HG02943 (cell line): Measurements from ENCODE around the gene MPDU1.
"Not testable (repeated sequence)": the region's sequence is repeated elsewhere in the genome, so short reads cannot be mapped to it uniquely, and the experiment has no call there.

Experiments used
- ATAC-seq: cut with Tn5 transposase; IDR thresholded peaks from one replicate; pipeline ENCODE4 v1.9.1; 2021; ENCODE audit warnings: mild to moderate bottlenecking, low read depth, moderate library complexity; ENCODE audit not compliant: unreplicated experiment

MPDU1 gene

DNA sequence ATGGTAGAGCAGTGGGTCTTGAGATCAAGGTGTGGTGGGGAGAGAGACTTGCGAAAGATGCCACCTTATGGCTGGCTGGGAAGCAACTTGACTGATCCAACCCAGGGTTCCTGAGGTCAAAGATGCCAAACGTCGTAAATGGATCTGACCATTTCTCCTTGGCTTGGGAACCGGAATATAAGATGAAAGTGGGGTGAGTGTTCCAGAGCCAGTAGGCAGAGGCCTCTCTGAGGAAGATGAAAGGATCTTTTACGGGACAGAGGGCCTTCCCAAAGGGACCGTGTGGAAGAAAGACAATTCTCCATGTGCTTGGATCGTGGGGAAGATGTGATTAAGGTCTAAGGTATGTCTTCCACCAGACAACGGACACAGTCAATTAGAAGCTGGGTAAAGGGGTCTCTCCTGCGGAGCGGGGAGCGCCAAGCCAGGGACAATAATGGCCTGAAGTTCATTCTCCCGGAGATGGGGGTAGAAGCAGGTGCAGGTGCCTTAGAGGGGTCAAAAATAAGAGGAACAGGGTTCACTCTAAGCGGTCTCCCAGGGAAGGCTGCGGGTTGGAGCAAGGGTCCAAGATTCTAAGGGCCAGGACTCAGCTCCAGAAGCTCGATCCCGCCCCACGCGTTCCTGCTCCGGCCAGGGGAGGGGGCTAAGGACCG, 30.2 kb downstream of the MPDU1 start:
- peak; percentile 13 for ATAC-seq

GRCh38 chr17:7614425-7615264, 31.0 kb downstream of the MPDU1 start, which contains the start of gene FXR2:
TSS of gene FXR2 (minus strand) at chr17:7614897. CDS start at chr17:7614532, 365 bp downstream.
- ATAC-seq, result peak; percentile 77

DNA sequence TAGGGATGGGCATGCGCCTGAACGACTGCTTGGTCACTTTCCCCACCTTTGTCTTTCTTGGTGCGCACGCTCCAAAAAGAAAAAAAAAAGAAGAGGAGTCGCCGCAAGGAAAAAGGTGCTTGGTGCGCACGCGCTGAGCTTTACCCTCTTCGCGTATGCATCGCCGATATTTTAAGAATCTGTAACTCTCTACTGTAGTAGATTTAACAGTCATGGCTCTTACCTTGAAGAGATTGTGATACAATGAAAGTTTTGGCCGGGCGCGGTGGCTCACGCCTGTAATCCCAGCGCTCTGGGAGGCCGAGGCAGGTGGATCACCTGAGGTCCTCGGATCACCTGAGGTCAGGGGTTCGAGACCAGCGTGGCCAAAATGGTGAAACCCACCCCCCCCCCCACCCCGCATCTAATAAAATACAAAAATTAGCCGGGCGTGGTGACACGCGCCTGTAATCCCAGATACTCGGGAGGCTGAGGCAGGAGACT, 31.7 kb downstream of the MPDU1 start:
- no peak for ATAC-seq

- no peak for ATAC-seq
These were observed 35.0 kb downstream of the MPDU1 start for GRCh38 chr17:7618608-7619007.

DNA sequence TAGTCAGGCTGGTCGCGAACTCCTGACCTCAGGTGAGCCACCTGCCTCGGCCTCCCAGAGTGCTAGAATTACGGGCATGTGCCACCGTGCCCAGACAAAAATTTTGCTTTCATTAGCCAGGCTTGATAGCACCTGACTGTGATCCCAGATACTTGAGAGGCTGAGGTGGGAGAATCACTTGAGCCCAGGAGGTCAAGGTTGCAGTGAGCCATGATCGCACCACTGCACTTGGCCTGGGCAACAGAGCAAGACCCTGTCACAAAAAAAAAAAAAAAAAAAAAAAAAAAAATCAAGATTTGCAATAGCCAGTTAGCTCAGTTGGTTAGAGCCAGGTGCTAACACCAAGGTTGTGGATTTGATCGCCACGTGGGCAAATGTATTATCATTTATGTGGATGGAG, 37.2 kb downstream of the MPDU1 start:
- no peak for ATAC-seq

DNA sequence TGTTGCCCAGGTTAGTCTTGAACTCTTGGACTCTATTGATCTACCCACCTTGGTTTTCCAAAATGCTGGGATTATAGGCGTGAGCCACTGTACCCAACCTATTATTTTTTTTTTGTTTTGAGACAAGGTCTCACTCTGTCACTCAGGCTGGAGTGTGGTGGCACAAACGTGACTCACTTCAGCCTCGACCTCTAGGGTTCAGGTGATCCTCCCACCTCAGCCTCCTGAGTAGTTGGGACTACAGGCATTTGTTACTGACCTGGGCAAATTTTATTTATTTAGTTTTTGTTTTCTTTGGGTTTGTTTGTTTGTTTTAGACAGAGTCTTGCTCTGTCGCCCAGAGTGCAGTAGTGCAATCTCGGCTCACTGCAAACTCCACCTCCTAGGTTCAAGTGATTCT, 40.0 kb downstream of the MPDU1 start:
- no peak for ATAC-seq

DNA sequence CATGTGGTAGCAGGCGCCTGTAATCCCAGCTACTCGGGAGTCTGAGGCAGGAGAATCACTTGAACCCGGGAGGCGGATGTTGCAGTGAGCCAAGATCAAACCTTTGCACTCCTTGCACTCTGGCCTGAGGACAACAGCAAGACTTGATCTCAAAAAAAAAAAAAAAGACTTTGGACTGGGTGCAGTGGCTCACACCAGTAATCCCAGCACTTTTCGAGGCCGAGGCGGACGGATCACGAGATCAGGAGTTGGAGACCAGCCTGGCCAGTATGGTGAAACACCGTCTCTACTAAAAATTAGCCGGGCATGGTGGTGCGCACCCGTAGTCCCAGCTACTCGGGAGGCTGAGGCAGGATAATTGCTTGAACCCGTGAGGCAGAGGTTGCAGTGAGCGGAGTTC, 42.1 kb downstream of the MPDU1 start:
- ATAC-seq, result not testable (repeated sequence)

DNA sequence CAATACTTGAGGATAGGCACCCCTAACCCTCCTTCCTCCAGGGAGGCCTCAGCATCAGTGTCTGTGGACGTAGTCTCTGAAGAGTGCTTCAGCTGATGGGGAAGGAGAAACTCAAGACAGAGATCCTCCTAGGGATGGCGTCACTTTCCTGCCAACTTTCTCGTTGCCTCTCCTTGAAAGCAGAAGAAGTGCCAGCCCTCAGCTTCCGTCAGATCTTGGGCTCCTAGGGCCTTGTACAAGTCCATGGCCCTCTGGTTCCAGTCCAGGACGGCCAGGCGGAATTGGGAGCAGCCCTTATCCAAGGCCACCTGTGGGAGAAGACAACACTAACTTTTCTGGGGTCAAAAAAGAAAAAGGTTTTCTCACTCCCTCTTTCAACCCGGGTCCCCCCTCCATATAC, 42.7 kb downstream of the MPDU1 start:
- ATAC-seq, result no peak

DNA sequence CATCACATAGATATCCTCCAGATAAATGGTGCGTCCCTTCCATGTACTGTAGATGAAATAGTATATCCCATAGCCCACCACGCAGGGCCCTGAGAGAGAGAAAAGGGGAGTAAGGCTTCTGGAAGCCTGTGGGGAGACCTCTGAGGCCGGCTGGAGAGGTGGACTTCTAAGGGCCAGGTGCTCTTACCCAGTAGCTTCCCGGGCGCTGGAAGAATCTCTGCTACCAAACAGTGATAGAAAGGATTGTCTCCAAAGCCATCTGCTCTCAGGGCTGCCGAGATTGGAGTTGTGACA, 43.3 kb downstream of the MPDU1 start:
- no peak for ATAC-seq

DNA sequence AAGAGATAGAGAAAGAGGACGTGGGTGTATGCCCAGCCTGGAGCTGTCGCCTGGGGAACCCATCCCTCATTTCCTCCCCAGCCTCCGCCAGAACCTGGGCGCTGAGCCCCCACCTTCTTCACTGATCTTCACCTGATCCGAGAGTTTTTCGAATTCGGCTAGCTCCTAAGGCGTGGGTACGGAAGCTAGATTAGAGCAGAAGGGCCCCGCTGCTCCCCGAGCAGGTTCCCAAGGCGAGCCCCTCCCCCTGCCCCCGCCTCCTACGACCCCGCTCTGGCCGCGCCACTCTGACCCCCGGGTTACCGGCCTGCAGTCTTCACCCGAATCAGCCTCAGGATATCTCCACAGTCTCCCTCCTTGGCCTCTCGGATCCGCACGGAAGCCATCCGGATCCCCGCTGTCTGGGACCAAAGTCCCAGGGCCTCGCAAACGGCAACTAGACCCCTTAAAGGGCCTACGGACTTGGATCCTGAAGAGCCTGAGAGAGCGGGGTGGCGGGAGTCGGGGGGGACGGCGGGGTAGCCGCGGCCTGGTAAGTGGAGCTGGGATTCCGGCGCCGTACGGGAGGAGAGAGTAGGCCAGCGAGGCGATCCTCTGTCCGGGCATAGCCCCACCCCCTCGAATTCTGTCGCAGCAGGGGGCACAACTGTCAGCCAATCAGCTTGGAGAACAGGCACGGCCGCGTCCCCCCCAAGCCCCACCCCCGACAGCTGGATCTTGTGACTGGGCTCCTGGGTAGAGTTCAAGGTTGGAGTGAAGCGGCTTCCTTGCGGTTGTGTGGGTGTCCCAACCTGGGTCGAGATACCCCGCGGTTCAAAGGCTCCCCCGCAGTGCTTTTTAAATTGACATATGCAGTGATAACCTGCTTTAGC, 43.8 kb downstream of the MPDU1 start, which contains the start of gene SAT2:
Gene SAT2, minus strand, starts transcription at position 572 of the 872 bp plus-strand sequence. Its CDS starts 186 bp downstream, at position 386.
- ATAC-seq, result peak; percentile 94

GRCh38 chr17:7629939-7630571, 46.4 kb downstream of the MPDU1 start, which contains the start of gene SHBG:
TSS of gene SHBG (plus strand) at chr17:7630135. CDS start at chr17:7630173, 38 bp downstream.
- ATAC-seq, result no peak

- no peak for ATAC-seq
These were observed 48.0 kb downstream of the MPDU1 start for GRCh38 chr17:7631398-7632380.

GRCh38 chr17:7632492-7632894, 48.8 kb downstream of the MPDU1 start:
- no peak for ATAC-seq

DNA sequence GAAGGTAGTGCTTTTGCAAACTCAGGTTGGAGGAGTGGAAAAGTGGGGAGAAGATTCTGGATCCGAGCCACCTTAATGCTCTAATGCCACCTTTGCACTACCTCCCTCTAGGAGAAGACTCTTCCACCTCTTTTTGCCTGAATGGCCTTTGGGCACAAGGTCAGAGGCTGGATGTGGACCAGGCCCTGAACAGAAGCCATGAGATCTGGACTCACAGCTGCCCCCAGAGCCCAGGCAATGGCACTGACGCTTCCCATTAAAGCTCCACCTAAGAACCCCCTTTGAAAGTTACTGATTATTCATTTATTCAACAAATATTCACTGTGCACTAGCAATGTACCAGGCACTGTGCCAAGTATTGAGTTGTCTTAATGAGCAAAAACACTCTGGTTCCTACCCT, 49.4 kb downstream of the MPDU1 start:
- ATAC-seq, result no peak

DNA sequence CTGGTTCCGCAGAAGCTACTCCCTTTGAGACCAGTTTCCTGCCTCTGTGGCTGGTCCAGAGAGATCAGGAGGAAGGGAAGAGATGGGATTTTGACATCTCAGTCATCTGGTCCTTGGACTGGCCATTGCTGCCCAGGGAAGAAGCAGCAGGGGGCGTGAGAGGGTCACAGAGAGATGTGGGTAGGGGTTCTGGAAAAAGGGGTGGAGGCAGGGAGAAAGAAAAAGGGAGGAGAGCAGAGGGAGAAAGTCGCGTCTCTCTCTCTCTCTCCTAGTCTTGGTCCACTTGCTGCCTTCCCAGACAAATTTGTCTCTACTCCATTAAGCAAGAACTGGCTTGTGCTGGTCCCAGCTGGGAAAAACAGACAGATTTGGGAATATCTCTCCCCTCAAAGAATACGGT, 50.7 kb downstream of the MPDU1 start:
- ATAC-seq, result no peak

DNA sequence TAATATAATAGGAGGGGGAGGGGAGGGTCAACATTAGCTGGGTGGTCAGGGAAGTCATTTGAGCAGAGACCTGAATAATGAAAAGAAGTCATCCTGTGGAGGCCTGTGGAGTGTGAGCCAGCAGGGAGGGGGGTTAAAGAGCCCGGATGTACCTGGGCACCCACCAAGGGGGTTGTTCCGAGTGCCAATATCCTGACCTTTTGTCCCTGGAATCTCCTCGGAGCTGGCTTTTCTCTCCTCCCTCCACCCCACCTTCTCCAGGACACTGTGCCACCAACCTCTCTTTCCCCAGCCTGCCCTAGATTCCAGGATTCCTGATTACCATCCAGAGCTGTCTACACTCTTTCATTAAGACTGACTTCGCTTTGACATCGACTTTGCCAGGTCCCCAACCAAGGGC, 52.5 kb downstream of the MPDU1 start:
- no peak for ATAC-seq
